Fibroblast of skin of left quadriceps (primary cell): ENCODE data around the gene HNRNPC.
"Not testable (repeated sequence)": the region's sequence is repeated elsewhere in the genome, so short reads cannot be mapped to it uniquely, and the experiment has no call there.

Source experiments
- DNase-seq, 2 experiments: peaks; one replicate each; pipeline ENCODE4 v3.0.0-alpha.2; 2013; ENCODE audit warnings: low read depth in 2 of 2

HNRNPC gene

GRCh38 chr14:21268617-21269251 lies 508 bp downstream of the HNRNPC start:
- DNase-seq, result no peak

DNA sequence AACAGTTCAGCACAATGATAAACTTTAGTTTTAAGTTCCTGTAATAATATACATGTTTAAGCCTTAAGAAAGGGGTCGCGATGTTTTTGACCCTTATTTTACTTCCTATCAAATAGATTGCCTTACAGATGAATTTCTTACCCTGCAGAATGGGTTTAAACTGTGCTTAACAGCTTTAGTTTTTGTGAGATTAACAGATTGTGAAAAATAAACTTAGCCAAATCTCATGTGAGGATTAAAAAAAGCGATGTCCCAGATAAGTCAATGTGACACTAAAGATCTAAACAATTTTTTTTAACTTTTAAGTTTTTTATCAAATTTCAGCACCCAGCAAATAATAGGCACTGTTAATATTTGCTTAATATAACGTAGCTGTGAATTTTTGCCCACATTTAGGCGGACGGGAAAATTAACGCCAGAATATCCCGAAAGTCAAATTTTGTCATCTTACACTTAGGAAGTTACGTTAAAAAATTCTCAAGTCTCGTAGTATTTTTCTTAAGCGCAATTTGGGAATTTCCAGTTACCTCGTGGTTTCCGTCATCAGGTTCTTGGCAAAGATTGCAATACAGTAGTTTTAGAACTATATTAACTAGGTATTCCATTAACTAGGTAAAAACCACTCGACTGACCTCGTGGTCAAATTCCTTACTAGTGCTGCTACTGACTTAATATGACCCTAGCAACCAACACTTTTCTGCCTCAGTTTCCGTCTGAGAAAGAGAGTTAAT lies 1.2 kb downstream of the HNRNPC start:
- no peak for DNase-seq

GRCh38 chr14:21267431-21267845 lies 1.8 kb downstream of the HNRNPC start:
- no peak for DNase-seq

- peak; percentile 69 to 70 for DNase-seq
Observed at GRCh38 chr14:21264025-21264801, 5.0 kb downstream of the HNRNPC start.

GRCh38 chr14:21263284-21264024 lies 5.8 kb downstream of the HNRNPC start:
- DNase-seq, result no peak

DNA sequence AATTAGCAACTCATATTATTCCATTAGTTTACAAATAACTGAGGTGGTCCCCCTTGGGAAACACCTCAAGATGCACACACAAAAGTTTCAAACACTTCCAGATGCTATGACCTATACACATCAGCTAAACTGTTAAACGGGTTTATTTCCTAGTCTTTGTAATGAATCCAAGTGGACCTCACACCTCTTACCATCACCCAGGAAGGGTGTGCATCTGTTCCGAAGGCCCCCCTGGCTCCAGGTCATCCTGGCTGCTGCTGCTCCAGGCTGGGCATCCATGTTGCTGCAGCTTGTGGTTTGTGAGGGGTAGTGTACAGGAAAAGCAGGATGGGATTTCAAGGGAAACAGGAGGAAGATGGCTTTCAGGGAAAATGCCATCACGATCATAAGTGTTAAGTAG lies 6.8 kb downstream of the HNRNPC start:
- no peak for DNase-seq

GRCh38 chr14:21261824-21262223 lies 7.4 kb downstream of the HNRNPC start:
- no peak for DNase-seq

- no peak for DNase-seq
Observed at GRCh38 chr14:21258889-21259787, 10.1 kb downstream of the HNRNPC start.

DNA sequence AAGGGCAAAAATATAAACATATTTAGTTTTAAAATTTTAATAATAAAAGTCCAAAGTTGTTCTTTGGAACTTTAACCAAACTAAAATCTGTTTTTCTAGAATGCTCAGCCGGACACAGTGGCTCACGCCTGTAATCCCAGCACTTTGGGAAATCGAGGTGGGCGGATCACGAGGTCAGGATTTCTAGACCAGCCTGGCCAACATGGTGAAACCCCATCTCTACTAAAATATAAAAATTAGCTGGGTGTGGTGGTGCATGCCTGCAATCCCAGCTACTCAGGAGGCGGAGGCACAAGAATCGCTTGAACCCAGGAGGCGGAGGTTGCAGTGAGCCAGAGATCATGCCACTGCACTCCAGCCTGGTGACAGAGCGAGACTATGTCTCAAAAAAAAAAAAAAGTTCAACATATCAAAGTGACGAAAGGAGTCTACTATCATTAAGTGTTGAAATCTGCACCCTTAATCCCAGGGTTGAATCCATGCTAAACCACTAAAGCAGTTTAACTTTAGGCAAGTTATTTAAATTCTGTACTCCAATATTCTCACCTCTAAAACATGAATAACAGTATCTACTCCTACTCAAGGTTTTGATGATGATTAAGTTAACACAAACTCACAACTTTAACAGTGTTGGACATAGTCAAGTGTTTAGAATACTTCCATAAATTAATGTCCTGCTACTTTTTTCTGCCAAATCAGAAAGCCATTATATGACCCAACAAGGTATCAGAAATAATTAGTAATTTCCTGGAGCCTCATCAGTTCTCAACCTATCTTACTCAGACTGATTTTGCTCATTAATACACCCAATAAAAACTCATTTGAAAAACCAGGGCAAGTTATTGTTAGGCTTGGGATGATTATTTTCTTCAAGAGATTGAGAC lies 11.0 kb downstream of the HNRNPC start:
- no peak for DNase-seq

DNA sequence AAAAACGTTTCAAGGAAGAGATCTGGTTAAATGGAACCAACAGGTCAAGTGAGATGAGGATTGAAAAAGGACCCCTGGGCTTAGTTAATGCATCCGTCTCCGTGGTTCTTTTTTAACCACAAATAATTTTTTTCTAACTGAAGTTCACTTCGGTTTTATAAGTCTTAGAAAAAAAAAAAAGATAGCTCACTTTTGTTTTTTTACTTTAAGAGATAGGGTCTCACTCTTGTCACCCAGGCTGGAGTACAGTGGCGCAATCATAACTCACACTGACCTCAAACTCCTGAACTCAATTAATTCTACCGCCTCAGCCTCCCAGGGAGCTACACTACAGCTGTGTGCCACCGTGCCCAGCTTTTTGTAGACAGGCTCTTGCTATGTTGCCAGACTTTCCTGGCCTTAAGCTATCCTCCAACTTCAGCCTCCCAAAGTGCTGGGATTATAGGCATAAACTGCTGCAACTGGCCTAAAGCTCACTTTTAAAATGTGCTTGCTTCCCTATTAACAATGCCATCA lies 11.8 kb downstream of the HNRNPC start:
- DNase-seq, result no peak

GRCh38 chr14:21256539-21257393 lies 12.5 kb downstream of the HNRNPC start:
- no peak for DNase-seq

DNA sequence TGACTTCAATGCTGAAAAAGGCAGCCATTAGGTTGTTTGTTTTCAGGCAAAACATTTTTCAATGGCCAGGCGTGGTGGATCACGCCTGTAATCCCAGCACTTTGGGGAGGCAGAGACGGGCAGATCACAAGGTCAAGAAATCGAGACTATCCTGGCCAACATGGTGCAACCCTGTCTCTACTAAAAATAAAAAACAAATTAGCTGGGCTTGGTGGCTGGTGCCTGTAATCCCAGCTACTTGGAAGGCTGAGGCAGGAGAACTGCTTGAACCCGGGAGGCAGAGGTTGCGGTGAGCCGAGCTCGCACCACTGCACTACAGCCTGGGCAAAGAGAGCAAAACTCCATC lies 13.2 kb downstream of the HNRNPC start:
- DNase-seq, result not testable (repeated sequence)

DNA sequence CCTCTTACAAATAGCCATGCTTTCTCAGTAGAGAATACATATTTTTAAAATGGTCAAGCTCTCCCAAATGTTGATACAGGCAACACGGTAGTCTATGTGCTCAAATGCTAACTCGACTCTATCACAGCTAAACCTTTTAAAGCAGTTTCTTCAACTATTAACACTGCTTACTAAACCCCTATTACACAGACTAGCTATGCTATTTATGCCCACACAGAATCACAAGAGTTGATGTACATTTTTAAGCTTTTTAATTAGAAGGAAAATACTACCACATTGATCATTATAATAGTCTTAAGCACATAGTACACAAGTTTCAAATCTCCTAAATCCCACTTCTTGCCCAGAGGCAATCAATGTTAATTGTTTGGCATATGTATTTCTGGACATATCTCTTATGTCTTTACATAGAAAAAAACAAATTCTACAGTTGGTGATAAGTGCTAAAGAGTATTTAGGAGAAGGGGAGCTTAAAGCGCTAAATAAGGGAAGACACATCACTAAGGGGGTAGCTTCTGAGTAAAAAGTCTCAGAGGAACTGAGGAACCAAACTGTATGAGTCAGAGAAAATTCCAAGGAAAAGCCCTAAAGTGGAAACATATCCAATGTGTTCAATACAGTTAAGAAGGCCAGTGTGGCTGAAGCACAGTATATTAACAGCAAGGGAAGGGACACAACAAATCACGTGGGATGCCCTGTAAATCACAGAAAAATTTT lies 13.7 kb downstream of the HNRNPC start:
- peak; percentile 41 to 53 for DNase-seq

DNA sequence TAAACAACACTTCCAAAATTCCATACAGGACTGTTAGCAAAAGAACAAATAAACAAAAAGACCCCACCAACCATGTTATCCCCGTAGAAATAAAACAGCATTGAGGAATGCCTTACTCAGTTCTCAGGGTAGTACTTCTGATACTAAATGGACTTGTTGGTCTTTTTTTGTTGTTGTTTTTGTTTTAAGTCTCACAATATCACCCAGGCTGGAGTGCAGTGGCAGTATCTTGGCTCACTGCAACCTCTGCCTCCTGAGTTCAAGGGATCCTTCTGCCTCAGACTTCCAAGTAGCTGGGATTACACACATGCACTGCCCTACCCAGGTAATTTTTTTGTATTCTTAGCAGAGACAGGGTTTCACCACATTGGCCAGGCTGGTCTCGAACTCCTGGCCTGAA lies 17.1 kb downstream of the HNRNPC start:
- DNase-seq, result no peak

DNA sequence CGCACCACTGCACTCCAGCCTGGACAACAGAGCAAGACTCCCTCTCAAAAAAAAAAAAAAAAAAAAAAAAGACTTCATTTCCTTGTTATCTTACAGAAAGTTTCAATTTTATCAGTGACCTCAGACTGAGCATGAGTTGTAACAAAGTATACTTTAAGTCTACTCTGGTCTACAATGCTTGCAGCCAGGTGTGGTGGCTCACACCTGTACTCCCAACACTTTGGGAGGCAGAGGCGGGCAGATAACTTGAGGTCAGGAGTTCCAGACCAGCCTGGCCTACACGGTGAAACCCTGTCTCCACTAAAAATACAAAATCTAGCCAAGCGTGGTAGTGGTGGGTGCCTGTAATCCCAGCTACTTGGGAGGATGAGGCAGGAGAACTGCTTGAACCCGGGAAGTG lies 18.0 kb downstream of the HNRNPC start:
- no peak for DNase-seq

DNA sequence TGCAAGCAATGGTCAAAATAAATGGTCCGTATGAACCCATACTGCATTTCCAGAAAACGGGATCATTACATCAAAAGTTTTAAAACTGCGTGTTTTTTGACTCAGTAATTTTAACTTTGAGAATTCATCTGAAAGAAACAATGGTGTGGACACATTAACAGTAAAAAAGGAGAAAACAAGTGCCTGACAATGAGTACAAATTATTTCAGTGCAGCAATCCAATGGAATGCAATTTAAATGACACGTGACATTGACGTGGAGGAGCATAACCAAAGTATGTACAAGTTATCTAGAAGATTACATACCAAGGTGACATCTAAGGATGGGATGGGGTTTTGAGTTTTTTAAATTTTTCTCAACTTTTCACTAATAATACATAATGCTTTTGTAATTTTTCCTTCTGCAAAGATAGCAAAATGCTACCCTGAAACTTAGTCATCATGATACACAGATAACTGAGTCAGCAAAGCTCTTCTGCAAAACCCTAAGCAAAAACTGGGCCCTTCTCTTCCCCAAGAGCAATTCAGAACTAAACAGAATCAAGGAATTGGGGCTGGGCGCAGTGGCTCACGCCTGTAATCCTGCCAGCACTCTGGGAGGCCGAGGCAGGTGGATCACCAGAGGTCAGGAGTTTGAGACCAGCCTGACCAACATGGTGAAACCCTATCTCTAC lies 20.4 kb downstream of the HNRNPC start:
- no peak for DNase-seq

DNA sequence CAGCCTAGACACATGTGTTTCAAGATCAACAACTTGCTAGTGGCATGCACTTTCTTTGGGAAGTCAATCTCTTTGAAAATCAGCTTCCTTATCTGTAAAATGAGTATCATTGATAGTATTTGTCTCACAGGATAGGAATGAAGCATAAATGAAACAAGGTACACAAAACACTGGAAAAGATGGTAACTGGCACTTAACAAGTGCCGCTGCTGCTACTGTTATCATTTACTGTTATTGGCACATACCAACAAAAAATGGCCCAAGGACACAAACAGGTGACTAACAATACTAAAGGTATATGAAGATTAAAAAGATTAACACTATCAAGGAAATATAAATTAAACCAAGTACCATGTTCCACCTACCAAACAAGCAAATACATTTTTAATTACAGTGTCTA lies 20.9 kb downstream of the HNRNPC start:
- DNase-seq, result no peak

DNA sequence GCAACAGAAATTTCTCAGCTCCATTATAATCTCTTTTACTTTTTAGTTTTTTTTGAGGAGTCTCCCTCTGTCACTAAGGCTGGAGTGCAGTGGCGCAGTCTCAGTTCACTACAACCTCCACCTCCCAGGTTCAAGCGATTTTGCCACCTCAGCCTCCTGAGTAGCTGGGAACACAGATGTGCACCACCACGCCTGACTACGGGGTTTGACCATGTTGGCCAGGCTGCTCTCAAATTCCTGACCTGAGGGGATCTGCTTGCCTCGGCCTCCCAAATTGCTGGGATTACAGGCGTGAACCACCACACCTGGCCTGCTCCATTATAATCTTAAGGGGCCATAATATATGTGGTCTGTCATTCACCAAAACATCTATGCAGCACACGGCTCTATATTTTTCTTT lies 23.4 kb downstream of the HNRNPC start:
- DNase-seq, result no peak
